Nephron (organoid): ENCODE measurements around the gene ACAD8.
"Not testable (repeated sequence)": the region's sequence is repeated elsewhere in the genome, so short reads cannot be mapped to it uniquely, and the experiment has no call there.

Source experiments
- H3K27ac Mint-ChIP-seq, 3 experiments: 2 replicates each; pipeline ENCODE4 v1.8.0; 2020; ENCODE audit warnings: mixed read lengths in 3 of 3, mild to moderate bottlenecking in 2 of 3, moderate library complexity in 1 of 3
- H3K27me3 Mint-ChIP-seq: 2 replicates; pipeline ENCODE4 v1.8.0; 2021; ENCODE audit warnings: low read depth, mild to moderate bottlenecking, moderate library complexity, mixed read lengths
- H3K36me3 Mint-ChIP-seq: 2 replicates; pipeline ENCODE4 v1.8.0; 2020; ENCODE audit warnings: low read depth, mixed read lengths
- H3K4me1 Mint-ChIP-seq: 2 replicates; pipeline ENCODE4 v1.8.0; 2020; ENCODE audit warnings: mixed read lengths
- H3K4me3 Mint-ChIP-seq, 3 experiments: 2 replicates each; pipeline ENCODE4 v1.8.0; 2020; ENCODE audit warnings: mild to moderate bottlenecking in 3 of 3, mixed read lengths in 3 of 3, moderate library complexity in 2 of 3
- H3K9me3 Mint-ChIP-seq: 2 replicates; pipeline ENCODE4 v1.8.0; 2020; ENCODE audit warnings: mixed read lengths
- TF ChIP-seq, protein P1 (sequence below), 3 experiments: fragments of 200-600 bp; sonication (generic); IDR thresholded peaks; one replicate each; pipeline ENCODE4 v1.5.0; 2021; ENCODE audit warnings: antibody characterized with exemption in 3 of 3; ENCODE audit not compliant: unreplicated experiment in 3 of 3

Gene ACAD8

DNA sequence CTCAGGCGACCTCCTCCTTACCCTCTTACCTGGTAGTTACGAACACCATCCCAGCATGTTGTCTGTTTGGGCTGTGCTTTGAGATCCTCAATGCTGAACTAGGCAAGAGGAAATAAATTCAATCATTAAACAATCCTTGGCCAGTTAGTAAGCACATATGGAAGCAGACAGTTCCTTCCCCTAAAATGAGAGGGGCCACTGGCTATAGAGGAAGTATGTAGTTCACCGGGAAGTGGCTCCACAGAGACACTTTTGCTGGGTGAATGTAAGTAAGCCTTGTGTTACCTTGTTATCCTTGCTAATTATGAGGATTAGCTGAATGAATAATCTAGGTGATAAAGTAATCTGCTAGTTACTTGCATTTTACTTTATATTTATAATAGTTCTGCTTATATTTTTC lies 3.1 kb upstream of the ACAD8 start:
- Mint-ChIP-seq H3K4me1 (peaks cover 21% of the 10 kb centered on the region), H3K36me3 (peaks cover 30% of the 10 kb centered on the region), H3K9me3 (no peaks in the 10 kb centered on the region), H3K4me3 (no peak overlapping the region), H3K27me3 (no peaks in the 10 kb centered on the region), H3K27ac (no peak overlapping the region)
- TF ChIP-seq, protein P1, sequence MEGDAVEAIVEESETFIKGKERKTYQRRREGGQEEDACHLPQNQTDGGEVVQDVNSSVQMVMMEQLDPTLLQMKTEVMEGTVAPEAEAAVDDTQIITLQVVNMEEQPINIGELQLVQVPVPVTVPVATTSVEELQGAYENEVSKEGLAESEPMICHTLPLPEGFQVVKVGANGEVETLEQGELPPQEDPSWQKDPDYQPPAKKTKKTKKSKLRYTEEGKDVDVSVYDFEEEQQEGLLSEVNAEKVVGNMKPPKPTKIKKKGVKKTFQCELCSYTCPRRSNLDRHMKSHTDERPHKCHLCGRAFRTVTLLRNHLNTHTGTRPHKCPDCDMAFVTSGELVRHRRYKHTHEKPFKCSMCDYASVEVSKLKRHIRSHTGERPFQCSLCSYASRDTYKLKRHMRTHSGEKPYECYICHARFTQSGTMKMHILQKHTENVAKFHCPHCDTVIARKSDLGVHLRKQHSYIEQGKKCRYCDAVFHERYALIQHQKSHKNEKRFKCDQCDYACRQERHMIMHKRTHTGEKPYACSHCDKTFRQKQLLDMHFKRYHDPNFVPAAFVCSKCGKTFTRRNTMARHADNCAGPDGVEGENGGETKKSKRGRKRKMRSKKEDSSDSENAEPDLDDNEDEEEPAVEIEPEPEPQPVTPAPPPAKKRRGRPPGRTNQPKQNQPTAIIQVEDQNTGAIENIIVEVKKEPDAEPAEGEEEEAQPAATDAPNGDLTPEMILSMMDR (IDR thresholded peaks at IDR 0.05; ENCODE audit: unreplicated experiment in 3 of 3) = no peak

DNA sequence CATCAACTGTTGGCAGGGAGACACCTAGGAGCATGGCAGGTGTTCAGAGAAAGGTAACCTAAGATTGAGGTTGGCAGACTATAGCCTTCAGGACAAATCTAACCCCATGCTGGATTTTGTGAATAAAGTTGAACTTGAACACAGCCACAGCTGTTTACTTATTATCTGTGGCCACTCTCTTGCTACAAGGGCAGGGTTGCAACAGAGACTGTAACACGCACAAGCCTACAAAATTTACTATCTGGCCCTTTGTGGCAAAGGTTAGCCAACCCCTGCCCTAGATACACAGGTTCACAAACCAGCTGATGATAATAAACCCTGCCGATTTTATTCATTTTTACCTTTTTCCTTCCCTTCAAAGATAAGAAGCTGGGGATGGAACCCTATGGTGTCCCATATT lies 2.7 kb upstream of the ACAD8 start:
- Mint-ChIP-seq H3K36me3 (peaks cover 30% of the 10 kb centered on the region), H3K27me3 (no peaks in the 10 kb centered on the region)
- TF ChIP-seq, protein P1 (IDR thresholded peaks at IDR 0.05; ENCODE audit: unreplicated experiment in 3 of 3) = no peak

DNA sequence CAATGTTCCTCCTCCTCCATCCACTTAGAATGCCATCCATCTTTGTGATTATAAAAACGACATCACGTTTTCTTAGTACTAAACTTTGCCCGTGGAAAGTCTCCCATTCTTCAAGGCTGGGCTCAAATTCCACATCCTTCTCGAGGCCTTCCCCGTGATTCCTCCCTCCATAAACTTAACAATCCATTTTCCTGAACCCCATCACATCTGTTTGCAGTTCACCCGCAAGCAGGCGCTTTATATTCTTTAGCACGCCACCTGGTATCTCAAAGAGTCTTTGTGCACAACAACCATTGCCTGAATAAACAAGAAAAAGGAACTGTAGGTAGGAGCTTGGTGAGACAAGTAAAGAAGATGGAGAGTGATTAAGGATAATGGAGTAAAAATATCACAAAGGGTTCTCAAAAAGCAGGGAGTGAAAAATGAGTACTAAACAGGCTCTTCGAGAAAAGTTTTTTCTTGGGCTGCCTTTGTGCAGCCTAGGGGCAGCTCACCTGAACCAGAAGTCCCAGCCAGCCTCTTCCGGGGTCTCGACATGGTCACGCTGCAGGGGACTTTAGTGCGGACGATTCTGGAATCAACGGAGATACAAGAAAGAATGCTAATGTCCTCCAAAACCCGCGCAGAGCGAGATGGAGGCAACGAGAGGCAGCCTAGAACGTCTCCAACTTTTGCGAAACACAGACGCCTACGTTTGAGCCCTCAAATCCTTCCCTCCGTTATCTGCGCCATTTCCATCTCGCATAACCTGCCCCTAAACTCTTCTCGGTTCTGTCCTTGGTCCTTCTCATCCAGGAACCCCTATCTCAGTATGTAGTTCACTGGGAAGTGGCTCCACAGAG lies 801 bp upstream of the ACAD8 start:
- peak overlapping the region; percentile 91 to 94 (median 93) for H3K4me3 Mint-ChIP-seq
- no peaks in the 10 kb centered on the region for H3K27me3 Mint-ChIP-seq
- H3K4me1 Mint-ChIP-seq = peaks cover 21% of the 10 kb centered on the region
- H3K27ac Mint-ChIP-seq = peak overlapping the region; percentile 42 to 71 (median 50)
- peaks cover 19% of the 10 kb centered on the region for H3K36me3 Mint-ChIP-seq
- TF ChIP-seq, protein P1 (IDR thresholded peaks at IDR 0.05; ENCODE audit: unreplicated experiment in 3 of 3) = no peak
- H3K9me3 Mint-ChIP-seq = no peaks in the 10 kb centered on the region

More for the DNA sequence above, 2.7 kb upstream of the ACAD8 start:
- Mint-ChIP-seq H3K9me3 (no peaks in the 10 kb centered on the region), H3K27ac (no peak overlapping the region), H3K4me3 (no peak overlapping the region), H3K4me1 (peaks cover 21% of the 10 kb centered on the region)

DNA sequence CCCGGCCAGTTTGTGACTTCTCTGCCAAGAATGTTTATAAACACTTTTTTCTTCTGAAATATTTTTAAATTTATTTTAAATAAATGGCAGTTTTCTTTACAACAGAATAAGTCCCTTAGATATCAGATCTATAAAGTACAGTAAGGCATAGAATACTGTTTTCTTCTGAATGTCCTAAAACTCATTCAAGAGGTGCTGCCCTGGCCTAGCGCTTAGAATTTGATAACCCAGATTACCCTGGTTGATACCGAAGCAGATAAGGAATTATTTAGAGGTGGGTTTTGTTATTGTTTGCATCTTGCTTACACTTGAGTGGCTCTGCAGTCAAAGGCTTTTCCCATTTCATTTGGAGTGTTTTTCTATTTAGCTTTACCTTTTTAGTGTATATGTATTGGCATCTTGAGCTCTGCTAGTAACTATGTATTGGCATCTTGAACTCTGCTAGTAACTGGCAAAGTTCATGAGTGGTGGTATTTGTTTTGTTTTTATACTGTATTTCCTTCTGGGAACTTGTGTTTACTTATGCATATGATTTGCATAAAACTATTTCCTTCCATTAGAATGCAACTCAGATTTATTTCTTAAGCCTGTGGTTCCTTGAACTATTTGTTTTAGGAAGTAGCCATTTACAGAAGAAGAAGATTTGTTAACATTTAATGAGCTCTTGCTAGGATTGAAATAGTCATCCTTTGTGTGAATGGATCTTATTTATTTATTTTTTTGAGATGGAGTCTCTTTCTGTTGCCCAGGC lies 1.2 kb downstream of the ACAD8 start:
- Mint-ChIP-seq H3K27me3 (no peaks in the 10 kb centered on the region), H3K4me1 (peaks cover 21% of the 10 kb centered on the region), H3K27ac (no peak overlapping the region), H3K4me3 (peak overlapping the region; percentile 91 to 94 (median 93)), H3K9me3 (no peaks in the 10 kb centered on the region), H3K36me3 (no peaks in the 10 kb centered on the region)
- TF ChIP-seq, protein P1 (IDR thresholded peaks at IDR 0.05; ENCODE audit: unreplicated experiment in 3 of 3) = no peak

DNA sequence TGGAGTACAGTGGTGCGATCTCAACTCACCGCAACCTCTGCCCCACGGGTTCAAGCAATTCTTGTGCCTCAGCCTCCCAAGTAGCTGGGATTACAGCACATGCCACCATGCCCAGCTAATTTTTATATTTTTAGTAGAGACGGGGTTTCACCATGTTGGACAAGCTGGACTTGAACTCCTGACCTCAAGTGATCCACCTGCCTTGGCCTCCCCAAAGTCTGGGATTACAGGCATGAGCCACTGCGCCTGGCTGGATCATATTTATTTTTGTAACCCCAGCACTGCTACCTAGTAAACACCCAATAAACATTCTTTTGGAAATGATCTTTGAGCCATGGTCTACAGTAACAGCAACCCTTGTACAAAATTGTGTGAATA lies 1.8 kb downstream of the ACAD8 start:
- peaks cover 21% of the 10 kb centered on the region for H3K4me1 Mint-ChIP-seq
- H3K9me3 Mint-ChIP-seq, H3K27ac Mint-ChIP-seq, H3K27me3 Mint-ChIP-seq, H3K36me3 Mint-ChIP-seq: not testable (repeated sequence)
- peak overlapping the region; percentile 65 to 94 (median 80) for H3K4me3 Mint-ChIP-seq

DNA sequence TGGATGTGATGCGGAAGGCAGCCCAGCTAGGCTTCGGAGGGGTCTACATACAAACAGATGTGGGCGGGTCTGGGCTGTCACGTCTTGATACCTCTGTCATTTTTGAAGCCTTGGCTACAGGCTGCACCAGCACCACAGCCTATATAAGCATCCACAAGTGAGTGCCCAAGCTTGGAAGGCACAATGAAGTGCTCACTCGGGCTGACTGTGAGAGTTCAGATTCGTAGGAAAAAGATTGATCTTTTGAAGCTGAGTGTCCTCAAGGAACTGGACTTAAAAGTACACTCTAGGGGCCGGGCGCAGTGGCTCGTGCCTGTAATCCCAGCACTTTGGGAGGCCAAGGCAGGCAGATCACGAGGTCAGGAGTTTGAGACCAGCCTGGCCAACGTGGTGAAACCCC lies 3.7 kb downstream of the ACAD8 start:
- no peak overlapping the region for H3K27ac Mint-ChIP-seq
- no peaks in the 10 kb centered on the region for H3K9me3 Mint-ChIP-seq
- H3K4me1 Mint-ChIP-seq = peaks cover 20% of the 10 kb centered on the region

More for the DNA sequence above, 3.7 kb downstream of the ACAD8 start:
- TF ChIP-seq, protein P1 (IDR thresholded peaks at IDR 0.05; ENCODE audit: unreplicated experiment in 3 of 3) = no peak
- Mint-ChIP-seq H3K27me3 (no peaks in the 10 kb centered on the region), H3K36me3 (no peaks in the 10 kb centered on the region), H3K4me3 (peak overlapping the region in 1 of 3 experiments; percentile 55)
